Measurements from ENCODE around the gene BLMH.

GRCh38 chr17:30232015-30232823 lies 59.5 kb downstream of the BLMH start:
- TF ChIP-seq SUZ12 (IDR thresholded peaks at IDR 0.05; ENCODE audit: extremely low read depth, insufficient read depth, insufficient read length) (no peak), ZNF274 (IDR thresholded peaks at IDR 0.05; ENCODE audit: low read depth, low read length) (no peak)

All from NT2/D1 (cell line).